ENCODE results near the gene ITGB3.

ITGB3 gene

DNA sequence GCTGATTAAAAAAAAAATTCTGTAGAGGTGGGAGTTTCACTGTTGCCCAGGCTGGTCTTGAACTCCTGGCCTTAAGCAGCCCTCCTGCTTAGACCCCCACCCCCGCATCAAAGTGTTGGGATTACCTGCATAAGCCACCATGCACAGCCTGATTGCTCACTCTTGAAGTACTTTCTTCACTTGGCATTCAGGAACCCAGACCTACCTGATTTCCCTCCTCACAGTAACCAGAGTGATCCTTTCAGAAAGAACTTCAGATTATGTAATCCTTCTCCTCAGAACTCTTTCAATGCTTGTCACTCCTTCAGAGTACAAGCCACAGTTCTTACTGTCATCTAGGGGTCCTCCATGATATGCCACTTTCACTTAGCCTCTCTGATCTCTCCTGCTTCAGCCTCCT is 71.5 kb downstream of the ITGB3 start:
- DNase-seq = no peak

- no peak for DNase-seq
Observed at GRCh38 chr17:47330548-47330947, 76.9 kb downstream of the ITGB3 start.

GRCh38 chr17:47332287-47332686 is 78.7 kb downstream of the ITGB3 start:
- no peak for DNase-seq

- no peak for DNase-seq
Observed at GRCh38 chr17:47335101-47335936, 81.7 kb downstream of the ITGB3 start.

DNA sequence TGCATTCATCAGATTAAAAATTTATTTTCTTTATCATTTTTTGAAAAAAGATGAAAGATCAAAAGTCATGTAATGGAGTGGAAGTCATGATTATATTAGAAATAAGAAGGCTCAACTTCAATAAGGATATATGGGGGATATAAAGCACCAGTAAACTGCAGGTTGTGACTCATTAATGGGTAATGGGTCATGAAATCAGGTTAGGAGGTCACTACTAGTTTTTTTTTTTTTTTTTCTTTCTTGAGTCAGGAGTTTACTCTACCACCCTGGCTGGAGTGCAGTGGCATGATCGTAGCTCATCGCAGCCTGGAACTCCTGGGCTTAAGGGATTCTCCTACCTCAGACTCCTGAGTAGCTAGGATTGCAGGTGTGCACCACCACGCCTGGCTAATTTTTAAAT is 84.4 kb downstream of the ITGB3 start:
- no peak for DNase-seq

DNA sequence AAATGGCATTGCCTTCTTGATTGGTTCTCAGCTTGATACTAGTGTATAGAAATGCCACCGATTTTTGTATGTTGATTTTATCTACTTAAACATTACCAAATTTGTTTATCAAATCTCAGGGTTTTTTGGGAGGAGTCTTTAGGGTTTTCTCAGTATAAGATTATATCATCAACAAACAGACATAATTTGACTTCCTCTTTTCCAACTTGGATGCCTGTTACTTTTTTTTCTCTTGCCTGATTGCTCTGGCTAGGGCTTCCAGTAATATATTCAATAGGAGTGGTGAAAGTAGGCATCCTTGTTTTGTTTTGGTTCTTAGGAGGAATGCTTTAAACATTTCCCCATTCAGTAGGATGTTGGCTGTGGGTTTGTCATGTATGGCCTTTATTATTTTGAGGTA is 99.2 kb downstream of the ITGB3 start:
- DNase-seq = no peak

GRCh38 chr17:47358652-47359051 is 105.0 kb downstream of the ITGB3 start:
- no peak for DNase-seq

All from amygdala (tissue), 56 donors.